Upper lobe of right lung (tissue), 1 donor: ENCODE measurements around the gene CPVL. TPM values are rescaled to one million over a fixed set of nuclear protein-coding genes. Genes with fewer than 3 reads are reported as not detected.

Source experiments
- ATAC-seq: fragments of 200-7000 bp; cut with Tn5 transposase; one replicate; pipeline ENCODE4 v1.9.1; 2020; ENCODE audit warnings: mild to moderate bottlenecking, moderate library complexity
- DNase-seq: peaks from one replicate; pipeline ENCODE4 v3.0.0-alpha.2; 2020
- H3K27ac ChIP-seq: fragments of 200-600 bp; one replicate; pipeline ENCODE4 v1.8.0; 2022
- H3K27me3 ChIP-seq: fragments of 200-600 bp; one replicate; pipeline ENCODE4 v1.8.0; 2022; ENCODE audit warnings: mild to moderate bottlenecking
- H3K36me3 ChIP-seq: fragments of 200-600 bp; one replicate; pipeline ENCODE4 v1.8.0; 2022
- H3K4me1 ChIP-seq: fragments of 200-600 bp; one replicate; pipeline ENCODE4 v1.8.0; 2022
- H3K4me3 ChIP-seq: fragments of 200-600 bp; one replicate; pipeline ENCODE4 v1.8.0; 2022; ENCODE audit warnings: mild to moderate bottlenecking
- H3K9me3 ChIP-seq: fragments of 200-600 bp; one replicate; pipeline ENCODE4 v1.8.0; 2022
- CTCF ChIP-seq: fragments of 200-600 bp; IDR thresholded peaks from one replicate; pipeline ENCODE4 v1.8.0; 2022; ENCODE audit warnings: antibody characterized with exemption
- intact Hi-C: fragments of 100-400 bp; cut with DNase I; formaldehyde crosslinking; loops from one replicate; pipeline ENCODE4 v1.11.0; 2022
- long read RNA-seq: library from polyadenylated mRNA; unstranded; transcript quantifications from one replicate; pipeline ENCODE4 v2.0.0, GENCODE V29; 2021
- total RNA-seq: library from RNA; stranded (reverse); fragmentation: NEBNext Ultra II Directional; extraction: Animal tissue kit (Norgen Biotek cat#: 25700); gene quantifications from one replicate; pipeline ENCODE4 v1.2.1, GENCODE V29; 2021
- donor health status: DM: no; HTN: yes; CAD: no; lungs with severe emphysema.

CPVL gene
- 31.9 TPM for total RNA-seq
- long read RNA-seq, transcript CPVL-201 (13 exons, 2,091 nt) = major isoform, 56 of 66 reads
- long read RNA-seq, partial matches to known transcripts = 2 of 66 reads
- long read RNA-seq, other reads (novel, unspliced or antisense) = 7 of 66 reads

GRCh38 chr7:29146057-29146706 is at the start of gene CPVL:
Gene CPVL, minus strand, starts transcription at chr7:29146537. Its CDS starts 25,476 bp downstream, at chr7:29121061.
- Histone ChIP-seq H3K9me3 (no peaks in the 10 kb centered on the region), H3K27me3 (peaks cover 22% of the 10 kb centered on the region), H3K4me1 (no peaks in the 10 kb centered on the region), H3K4me3 (peak within 1 kb of the TSS; percentile 48), H3K27ac (peak within 1 kb of the TSS; percentile 42), H3K36me3 (no peaks in the 10 kb centered on the region)
- ATAC-seq (peak; percentile 90), DNase-seq (peak; percentile 81)
- no peak for TF ChIP-seq CTCF
- intact Hi-C loops = no loop called here

- H3K27me3 ChIP-seq = peaks cover 18% of the 10 kb centered on the region
- H3K27ac ChIP-seq = peak within 1 kb of the TSS; percentile 34
- intact Hi-C loops = no loop called here
Measured at GRCh38 chr7:29194594-29195427, 48.5 kb upstream of the CPVL start, which contains the start of gene CHN2. Gene CHN2, plus strand, starts transcription at chr7:29194775.

GRCh38 chr7:29194206-29194593 is 47.9 kb upstream of the CPVL start:
- Histone ChIP-seq H3K27me3 (peaks cover 18% of the 10 kb centered on the region), H3K4me1 (peaks cover 7% of the 10 kb centered on the region), H3K27ac (peak overlapping the region; percentile 34), H3K4me3 (peak overlapping the region; percentile 70), H3K36me3 (no peaks in the 10 kb centered on the region), H3K9me3 (no peaks in the 10 kb centered on the region)
- no peak for TF ChIP-seq CTCF
- peak; percentile 65 for DNase-seq
- ATAC-seq = peak; percentile 34
- intact Hi-C loops = no loop called here

More at GRCh38 chr7:29194594-29195427, 48.5 kb upstream of the CPVL start, which contains the start of gene CHN2:
- Histone ChIP-seq H3K4me1 (peaks cover 7% of the 10 kb centered on the region), H3K4me3 (peak within 1 kb of the TSS; percentile 70), H3K36me3 (no peaks in the 10 kb centered on the region), H3K9me3 (no peaks in the 10 kb centered on the region)
- ATAC-seq = peak; percentile 80
- peak; percentile 83 for DNase-seq
- TF ChIP-seq CTCF = peak; percentile 9

- ATAC-seq (no peak), DNase-seq (no peak)
- intact Hi-C loops = no loop called here
- Histone ChIP-seq H3K4me1 (peaks cover 7% of the 10 kb centered on the region), H3K27ac (no peak overlapping the region), H3K36me3 (no peaks in the 10 kb centered on the region), H3K4me3 (peak overlapping the region; percentile 70), H3K9me3 (no peaks in the 10 kb centered on the region), H3K27me3 (peaks cover 18% of the 10 kb centered on the region)
- TF ChIP-seq CTCF = no peak
Measured at GRCh38 chr7:29193316-29194205, 47.2 kb upstream of the CPVL start.

GRCh38 chr7:29192811-29193210 is 46.5 kb upstream of the CPVL start:
- Histone ChIP-seq H3K27ac (no peak overlapping the region), H3K36me3 (no peaks in the 10 kb centered on the region), H3K27me3 (peaks cover 18% of the 10 kb centered on the region), H3K4me3 (no peak overlapping the region), H3K9me3 (no peaks in the 10 kb centered on the region), H3K4me1 (peaks cover 7% of the 10 kb centered on the region)
- intact Hi-C loops = no loop called here
- TF ChIP-seq CTCF = no peak
- no peak for DNase-seq
- no peak for ATAC-seq
